DOHH2 (cell line): ENCODE data around the gene ZP3.
"Not testable (repeated sequence)": the region's sequence is repeated elsewhere in the genome, so short reads cannot be mapped to it uniquely, and the experiment has no call there.

Experiments used
- EZH2phosphoT487 ChIP-seq: fragments of 200-600 bp; sonication (generic); IDR thresholded peaks from 2 replicates; pipeline ENCODE4 v1.6.1; 2017; ENCODE audit warnings: borderline replicate concordance, mild to moderate bottlenecking, antibody characterized with exemption, low read length, moderate library complexity, mixed read lengths
- TF ChIP-seq, protein P1 (sequence below): fragments of 200-600 bp; sonication (generic); IDR thresholded peaks from one replicate; pipeline ENCODE4 v1.5.1; 2014; ENCODE audit warnings: antibody characterized with exemption, mild to moderate bottlenecking, low read depth, low read length; ENCODE audit not compliant: poor library complexity, severe bottlenecking

DNA sequence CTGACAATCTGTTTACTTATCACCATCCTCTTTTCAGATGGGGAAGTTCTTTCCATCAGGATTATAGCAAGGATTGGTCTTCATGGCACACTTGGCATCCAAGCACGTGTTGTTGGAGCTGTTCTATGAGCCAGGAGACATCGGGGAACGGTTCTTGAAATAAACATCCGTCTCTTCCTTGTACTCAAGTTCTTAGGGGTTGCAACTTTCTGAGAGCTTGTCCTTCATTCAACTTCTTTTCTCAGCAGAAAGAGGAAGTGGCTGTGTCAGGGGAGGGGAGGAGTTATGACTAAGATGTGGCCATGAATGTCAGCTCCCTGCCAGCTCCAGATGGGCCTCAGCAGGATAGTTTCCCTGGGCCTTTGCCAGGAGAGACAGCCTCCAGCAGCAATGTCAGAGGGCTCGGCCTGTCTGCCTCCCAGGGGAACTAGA lies 20.8 kb downstream of the ZP3 start:
- TF ChIP-seq, protein P1, sequence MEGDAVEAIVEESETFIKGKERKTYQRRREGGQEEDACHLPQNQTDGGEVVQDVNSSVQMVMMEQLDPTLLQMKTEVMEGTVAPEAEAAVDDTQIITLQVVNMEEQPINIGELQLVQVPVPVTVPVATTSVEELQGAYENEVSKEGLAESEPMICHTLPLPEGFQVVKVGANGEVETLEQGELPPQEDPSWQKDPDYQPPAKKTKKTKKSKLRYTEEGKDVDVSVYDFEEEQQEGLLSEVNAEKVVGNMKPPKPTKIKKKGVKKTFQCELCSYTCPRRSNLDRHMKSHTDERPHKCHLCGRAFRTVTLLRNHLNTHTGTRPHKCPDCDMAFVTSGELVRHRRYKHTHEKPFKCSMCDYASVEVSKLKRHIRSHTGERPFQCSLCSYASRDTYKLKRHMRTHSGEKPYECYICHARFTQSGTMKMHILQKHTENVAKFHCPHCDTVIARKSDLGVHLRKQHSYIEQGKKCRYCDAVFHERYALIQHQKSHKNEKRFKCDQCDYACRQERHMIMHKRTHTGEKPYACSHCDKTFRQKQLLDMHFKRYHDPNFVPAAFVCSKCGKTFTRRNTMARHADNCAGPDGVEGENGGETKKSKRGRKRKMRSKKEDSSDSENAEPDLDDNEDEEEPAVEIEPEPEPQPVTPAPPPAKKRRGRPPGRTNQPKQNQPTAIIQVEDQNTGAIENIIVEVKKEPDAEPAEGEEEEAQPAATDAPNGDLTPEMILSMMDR = not testable (repeated sequence)
- not testable (repeated sequence) for TF ChIP-seq EZH2phosphoT487
